ENCODE data around the gene DNAJC25. TPM values are rescaled to one million over a fixed set of nuclear protein-coding genes. Genes with fewer than 3 reads are reported as not detected.
A peak's percentile ranks its signal among the peaks of the same experiment; 100 is the strongest.

The DNAJC25 gene
- total and polyA plus RNA-seq, 2 of the 13 experiments (the other 11 are each of a cell fraction or from before 2014, with no cell fraction given) = 5.7 to 10.2 TPM

- TF ChIP-seq DMTF1 (CRISPR knock-in tag; IDR thresholded peaks at IDR 0.05) = no peak
- TF ChIP-seq NR2F2 (IDR thresholded peaks at IDR 0.05; ENCODE audit: borderline replicate concordance, low read depth) = no peak
- TF ChIP-seq, protein P1, sequence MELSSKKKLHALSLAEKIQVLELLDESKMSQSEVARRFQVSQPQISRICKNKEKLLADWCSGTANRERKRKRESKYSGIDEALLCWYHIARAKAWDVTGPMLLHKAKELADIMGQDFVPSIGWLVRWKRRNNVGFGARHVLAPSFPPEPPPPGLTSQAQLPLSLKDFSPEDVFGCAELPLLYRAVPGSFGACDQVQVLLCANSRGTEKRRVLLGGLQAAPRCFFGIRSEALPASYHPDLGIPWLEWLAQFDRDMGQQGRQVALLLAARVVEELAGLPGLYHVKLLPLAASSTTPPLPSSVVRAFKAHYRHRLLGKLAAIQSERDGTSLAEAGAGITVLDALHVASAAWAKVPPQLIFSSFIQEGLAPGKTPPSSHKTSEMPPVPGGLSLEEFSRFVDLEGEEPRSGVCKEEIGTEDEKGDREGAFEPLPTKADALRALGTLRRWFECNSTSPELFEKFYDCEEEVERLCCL (CRISPR knock-in tag; IDR thresholded peaks at IDR 0.05; ENCODE audit: borderline replicate concordance) = no peak
- TF ChIP-seq SATB2 (CRISPR knock-in tag; IDR thresholded peaks at IDR 0.05) = peak; percentile 63; the same call in 1 of the 2 replicates
- no peak for TF ChIP-seq ZNF253 (CRISPR knock-in tag; IDR thresholded peaks at IDR 0.05; ENCODE audit: borderline replicate concordance)
- no peak for TF ChIP-seq HOXA7 (CRISPR knock-in tag; IDR thresholded peaks at IDR 0.05)
- TF ChIP-seq NR2F6 (IDR thresholded peaks at IDR 0.05) = no peak
- TF ChIP-seq NR2F6 (CRISPR knock-in tag; IDR thresholded peaks at IDR 0.05) = 0 out of 2 replicates have a peak, but pooled peaks have one; percentile 2
- TF ChIP-seq DPF2 (CRISPR knock-in tag; IDR thresholded peaks at IDR 0.05; ENCODE audit: borderline replicate concordance, low read depth) = no peak
- no peak for TF ChIP-seq NONO (IDR thresholded peaks at IDR 0.05)
- TF ChIP-seq NONO (CRISPR knock-in tag; conservative IDR thresholded peaks at IDR 0.05) = peak; percentile 82
- 0 out of 2 replicates have a peak, but pooled peaks have one; percentile 13 for TF ChIP-seq ZNF543 (CRISPR knock-in tag; IDR thresholded peaks at IDR 0.05)
- TF ChIP-seq, protein P2, sequence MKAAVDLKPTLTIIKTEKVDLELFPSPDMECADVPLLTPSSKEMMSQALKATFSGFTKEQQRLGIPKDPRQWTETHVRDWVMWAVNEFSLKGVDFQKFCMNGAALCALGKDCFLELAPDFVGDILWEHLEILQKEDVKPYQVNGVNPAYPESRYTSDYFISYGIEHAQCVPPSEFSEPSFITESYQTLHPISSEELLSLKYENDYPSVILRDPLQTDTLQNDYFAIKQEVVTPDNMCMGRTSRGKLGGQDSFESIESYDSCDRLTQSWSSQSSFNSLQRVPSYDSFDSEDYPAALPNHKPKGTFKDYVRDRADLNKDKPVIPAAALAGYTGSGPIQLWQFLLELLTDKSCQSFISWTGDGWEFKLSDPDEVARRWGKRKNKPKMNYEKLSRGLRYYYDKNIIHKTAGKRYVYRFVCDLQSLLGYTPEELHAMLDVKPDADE (CRISPR knock-in tag; IDR thresholded peaks at IDR 0.05) = no peak
- TF ChIP-seq, protein P3, sequence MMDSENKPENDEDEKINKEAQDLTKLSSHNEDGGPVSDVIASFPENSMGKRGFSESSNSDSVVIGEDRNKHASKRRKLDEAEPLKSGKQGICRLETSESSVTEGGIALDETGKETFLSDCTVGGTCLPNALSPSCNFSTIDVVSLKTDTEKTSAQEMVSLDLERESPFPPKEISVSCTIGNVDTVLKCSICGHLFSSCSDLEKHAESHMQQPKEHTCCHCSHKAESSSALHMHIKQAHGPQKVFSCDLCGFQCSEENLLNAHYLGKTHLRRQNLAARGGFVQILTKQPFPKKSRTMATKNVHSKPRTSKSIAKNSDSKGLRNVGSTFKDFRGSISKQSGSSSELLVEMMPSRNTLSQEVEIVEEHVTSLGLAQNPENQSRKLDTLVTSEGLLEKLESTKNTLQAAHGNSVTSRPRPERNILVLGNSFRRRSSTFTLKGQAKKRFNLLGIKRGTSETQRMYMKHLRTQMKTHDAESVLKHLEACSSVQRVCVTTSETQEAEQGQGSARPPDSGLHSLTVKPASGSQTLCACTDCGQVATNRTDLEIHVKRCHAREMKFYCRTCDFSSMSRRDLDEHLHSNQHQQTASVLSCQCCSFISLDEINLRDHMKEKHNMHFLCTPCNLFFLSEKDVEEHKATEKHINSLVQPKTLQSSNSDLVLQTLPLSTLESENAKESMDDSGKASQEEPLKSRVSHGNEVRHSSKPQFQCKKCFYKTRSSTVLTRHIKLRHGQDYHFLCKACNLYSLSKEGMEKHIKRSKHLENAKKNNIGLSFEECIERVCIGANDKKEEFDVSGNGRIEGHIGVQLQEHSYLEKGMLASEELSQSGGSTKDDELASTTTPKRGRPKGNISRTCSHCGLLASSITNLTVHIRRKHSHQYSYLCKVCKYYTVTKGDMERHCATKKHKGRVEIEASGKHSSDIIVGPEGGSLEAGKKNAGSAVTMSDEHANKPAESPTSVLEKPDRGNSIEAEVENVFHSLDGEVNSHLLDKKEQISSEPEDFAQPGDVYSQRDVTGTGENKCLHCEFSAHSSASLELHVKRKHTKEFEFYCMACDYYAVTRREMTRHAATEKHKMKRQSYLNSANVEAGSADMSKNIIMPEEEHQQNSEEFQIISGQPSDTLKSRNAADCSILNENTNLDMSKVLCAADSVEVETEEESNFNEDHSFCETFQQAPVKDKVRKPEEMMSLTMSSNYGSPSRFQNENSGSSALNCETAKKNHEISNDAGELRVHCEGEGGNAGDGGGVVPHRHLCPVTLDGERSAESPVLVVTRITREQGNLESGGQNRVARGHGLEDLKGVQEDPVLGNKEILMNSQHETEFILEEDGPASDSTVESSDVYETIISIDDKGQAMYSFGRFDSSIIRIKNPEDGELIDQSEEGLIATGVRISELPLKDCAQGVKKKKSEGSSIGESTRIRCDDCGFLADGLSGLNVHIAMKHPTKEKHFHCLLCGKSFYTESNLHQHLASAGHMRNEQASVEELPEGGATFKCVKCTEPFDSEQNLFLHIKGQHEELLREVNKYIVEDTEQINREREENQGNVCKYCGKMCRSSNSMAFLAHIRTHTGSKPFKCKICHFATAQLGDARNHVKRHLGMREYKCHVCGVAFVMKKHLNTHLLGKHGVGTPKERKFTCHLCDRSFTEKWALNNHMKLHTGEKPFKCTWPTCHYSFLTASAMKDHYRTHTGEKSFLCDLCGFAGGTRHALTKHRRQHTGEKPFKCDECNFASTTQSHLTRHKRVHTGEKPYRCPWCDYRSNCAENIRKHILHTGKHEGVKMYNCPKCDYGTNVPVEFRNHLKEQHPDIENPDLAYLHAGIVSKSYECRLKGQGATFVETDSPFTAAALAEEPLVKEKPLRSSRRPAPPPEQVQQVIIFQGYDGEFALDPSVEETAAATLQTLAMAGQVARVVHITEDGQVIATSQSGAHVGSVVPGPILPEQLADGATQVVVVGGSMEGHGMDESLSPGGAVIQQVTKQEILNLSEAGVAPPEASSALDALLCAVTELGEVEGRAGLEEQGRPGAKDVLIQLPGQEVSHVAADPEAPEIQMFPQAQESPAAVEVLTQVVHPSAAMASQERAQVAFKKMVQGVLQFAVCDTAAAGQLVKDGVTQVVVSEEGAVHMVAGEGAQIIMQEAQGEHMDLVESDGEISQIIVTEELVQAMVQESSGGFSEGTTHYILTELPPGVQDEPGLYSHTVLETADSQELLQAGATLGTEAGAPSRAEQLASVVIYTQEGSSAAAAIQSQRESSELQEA (CRISPR knock-in tag; IDR thresholded peaks at IDR 0.05; ENCODE audit: not compliant biosample characterization) = peak; percentile 76
- TF ChIP-seq NFE2L1 (CRISPR knock-in tag; IDR thresholded peaks at IDR 0.05; ENCODE audit: borderline replicate concordance) = no peak
- TF ChIP-seq HMG20A (CRISPR knock-in tag; IDR thresholded peaks at IDR 0.05; ENCODE audit: borderline replicate concordance) = no peak
- no peak for TF ChIP-seq MTA3 (CRISPR knock-in tag; IDR thresholded peaks at IDR 0.05)
Measured at GRCh38 chr9:111631214-111631971, at the start of gene DNAJC25 (continued).

All from HepG2 (cell line).